Measurements from ENCODE around the gene TAC3. TPM values are rescaled to one million over a fixed set of nuclear protein-coding genes. Genes with fewer than 3 reads are reported as not detected.

The TAC3 gene
- total and polyA plus RNA-seq, 4 donors: not detected

- no peak for ATAC-seq (ENCODE audit: insufficient read depth, low FRiP score)
- WGBS, 2 donors: 90 to 91% methylated on average over 3 of the region's 3 CpGs
- no peak for TF ChIP-seq CTCF (IDR thresholded peaks at IDR 0.05; ENCODE audit: control extremely low read depth, extremely low read depth)
- Histone ChIP-seq H3K36me3 (ENCODE audit: control insufficient read depth in 4 of 4, insufficient read depth in 4 of 4, low read length in 4 of 4) (no peaks in the 10 kb centered on the region), H3K9me3 (ENCODE audit: control insufficient read depth in 4 of 4, insufficient read depth in 3 of 4, low read length in 3 of 4) (no peaks in the 10 kb centered on the region), H3K4me1 (ENCODE audit: control insufficient read depth in 5 of 5, insufficient read depth in 5 of 5, low read length in 5 of 5) (no peaks in the 10 kb centered on the region), H3K27ac (ENCODE audit: low read depth in 1 of 2, low read length in 1 of 2) (no peak overlapping the region), H3K9ac (ENCODE audit: insufficient read depth in 1 of 2, low read length in 2 of 2) (no peak overlapping the region), H3K4me3 (no peak overlapping the region), H3K27me3 (ENCODE audit: control insufficient read depth in 3 of 3, insufficient read depth in 3 of 3, low read length in 2 of 3) (no peaks in the 10 kb centered on the region)
- no peak for DNase-seq
Observed at GRCh38 chr12:57044889-57045288, 28.6 kb upstream of the TAC3 start.

- H3K27ac ChIP-seq (ENCODE audit: low read depth in 1 of 2, low read length in 1 of 2): no peak overlapping the region
Observed at GRCh38 chr12:57044468-57044867, 28.1 kb upstream of the TAC3 start.

GRCh38 chr12:57042695-57043094 lies 26.4 kb upstream of the TAC3 start:
- ATAC-seq (ENCODE audit: insufficient read depth, low FRiP score) (no peak), DNase-seq (no peak)
- Histone ChIP-seq H3K9me3 (ENCODE audit: control insufficient read depth in 4 of 4, insufficient read depth in 3 of 4, low read length in 3 of 4) (no peaks in the 10 kb centered on the region), H3K4me3 (no peak overlapping the region), H3K27ac (ENCODE audit: low read depth in 1 of 2, low read length in 1 of 2) (no peak overlapping the region), H3K9ac (ENCODE audit: insufficient read depth in 1 of 2, low read length in 2 of 2) (no peak overlapping the region), H3K27me3 (ENCODE audit: control insufficient read depth in 3 of 3, insufficient read depth in 3 of 3, low read length in 2 of 3) (no peaks in the 10 kb centered on the region), H3K36me3 (ENCODE audit: control insufficient read depth in 4 of 4, insufficient read depth in 4 of 4, low read length in 4 of 4) (no peaks in the 10 kb centered on the region), H3K4me1 (ENCODE audit: control insufficient read depth in 5 of 5, insufficient read depth in 5 of 5, low read length in 5 of 5) (no peaks in the 10 kb centered on the region)
- no peak for TF ChIP-seq CTCF (IDR thresholded peaks at IDR 0.05; ENCODE audit: control extremely low read depth, extremely low read depth)
- 99 to 100% methylated on average over 2 of the region's 2 CpGs for WGBS, 2 donors

More at GRCh38 chr12:57044468-57044867, 28.1 kb upstream of the TAC3 start:
- H3K4me3 ChIP-seq: no peak overlapping the region
- no peaks in the 10 kb centered on the region for H3K9me3 ChIP-seq (ENCODE audit: control insufficient read depth in 4 of 4, insufficient read depth in 3 of 4, low read length in 3 of 4)
- ATAC-seq (ENCODE audit: insufficient read depth, low FRiP score) (no peak), DNase-seq (no peak)
- TF ChIP-seq CTCF (IDR thresholded peaks at IDR 0.05; ENCODE audit: control extremely low read depth, extremely low read depth): no peak
- H3K9ac ChIP-seq (ENCODE audit: insufficient read depth in 1 of 2, low read length in 2 of 2): no peak overlapping the region
- H3K4me1 ChIP-seq (ENCODE audit: control insufficient read depth in 5 of 5, insufficient read depth in 5 of 5, low read length in 5 of 5): no peaks in the 10 kb centered on the region
- WGBS, 2 donors: 88 to 91% methylated on average over 6 of the region's 6 CpGs
- H3K27me3 ChIP-seq (ENCODE audit: control insufficient read depth in 3 of 3, insufficient read depth in 3 of 3, low read length in 2 of 3): no peaks in the 10 kb centered on the region
- no peaks in the 10 kb centered on the region for H3K36me3 ChIP-seq (ENCODE audit: control insufficient read depth in 4 of 4, insufficient read depth in 4 of 4, low read length in 4 of 4)

GRCh38 chr12:57040750-57041149 lies 24.4 kb upstream of the TAC3 start:
- TF ChIP-seq CTCF (IDR thresholded peaks at IDR 0.05; ENCODE audit: control extremely low read depth, extremely low read depth): no peak
- H3K27ac ChIP-seq (ENCODE audit: low read depth in 1 of 2, low read length in 1 of 2): no peak overlapping the region
- H3K4me3 ChIP-seq: no peak overlapping the region
- no peak for DNase-seq
- H3K9me3 ChIP-seq (ENCODE audit: control insufficient read depth in 4 of 4, insufficient read depth in 3 of 4, low read length in 3 of 4): no peaks in the 10 kb centered on the region
- H3K27me3 ChIP-seq (ENCODE audit: control insufficient read depth in 3 of 3, insufficient read depth in 3 of 3, low read length in 2 of 3): no peaks in the 10 kb centered on the region
- no peak overlapping the region for H3K9ac ChIP-seq (ENCODE audit: insufficient read depth in 1 of 2, low read length in 2 of 2)
- no peaks in the 10 kb centered on the region for H3K36me3 ChIP-seq (ENCODE audit: control insufficient read depth in 4 of 4, insufficient read depth in 4 of 4, low read length in 4 of 4)
- no peaks in the 10 kb centered on the region for H3K4me1 ChIP-seq (ENCODE audit: control insufficient read depth in 5 of 5, insufficient read depth in 5 of 5, low read length in 5 of 5)
- 48 to 58% methylated on average over 2 of the region's 2 CpGs for whole genome bisulfite sequencing, 2 donors
- ATAC-seq (ENCODE audit: insufficient read depth, low FRiP score): no peak

All from lung (tissue), 12 donors.